Measurements from ENCODE around the gene TMUB2.
"Not testable (repeated sequence)": the region's sequence is repeated elsewhere in the genome, so short reads cannot be mapped to it uniquely, and the experiment has no call there.

The TMUB2 gene

GRCh38 chr17:44186307-44187130 lies at the start of gene TMUB2:
Gene TMUB2 (plus strand): TSS chr17:44186972. CDS start chr17:44187709, 737 bp downstream.
- DNase-seq = peak; percentile 99

DNA sequence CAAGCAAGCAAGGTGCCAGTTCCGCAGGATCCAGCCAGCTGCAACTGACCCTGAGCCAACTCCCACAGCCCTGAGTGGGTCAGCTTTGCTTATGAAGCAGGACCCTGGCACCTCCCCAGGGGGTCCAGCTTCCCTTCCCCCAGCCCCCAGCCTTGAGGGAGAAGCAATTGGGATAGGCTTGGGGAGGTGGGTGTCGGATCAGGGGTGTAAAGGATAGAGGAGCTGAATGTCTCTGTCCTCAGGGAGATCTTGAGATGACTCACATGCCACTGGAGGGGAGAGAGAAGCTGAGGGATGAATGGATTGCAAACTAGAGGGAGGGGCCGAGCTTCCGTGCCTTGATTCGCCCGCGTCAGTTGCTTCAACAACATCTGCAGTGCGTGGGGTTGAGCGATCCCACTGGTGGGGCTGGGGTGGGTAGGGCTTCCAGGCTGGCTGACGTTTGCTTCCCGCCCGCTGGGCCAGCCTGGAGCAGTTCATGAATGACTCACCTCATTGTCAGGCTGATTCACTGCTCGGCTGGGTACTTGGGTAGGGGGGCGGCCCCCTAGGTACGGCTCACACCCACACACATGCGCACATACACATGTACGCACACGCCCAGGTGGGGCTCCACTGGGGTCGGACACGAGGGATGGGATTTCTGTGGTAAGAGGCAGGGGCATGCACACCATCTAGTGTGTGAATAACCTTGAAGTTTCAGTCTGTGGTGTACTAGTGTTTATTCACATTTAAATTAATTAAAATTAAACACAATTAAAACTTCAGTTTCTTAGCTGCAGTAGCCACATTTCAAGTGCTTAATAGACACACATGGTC lies 48.7 kb upstream of the TMUB2 start:
- DNase-seq = no peak

DNA sequence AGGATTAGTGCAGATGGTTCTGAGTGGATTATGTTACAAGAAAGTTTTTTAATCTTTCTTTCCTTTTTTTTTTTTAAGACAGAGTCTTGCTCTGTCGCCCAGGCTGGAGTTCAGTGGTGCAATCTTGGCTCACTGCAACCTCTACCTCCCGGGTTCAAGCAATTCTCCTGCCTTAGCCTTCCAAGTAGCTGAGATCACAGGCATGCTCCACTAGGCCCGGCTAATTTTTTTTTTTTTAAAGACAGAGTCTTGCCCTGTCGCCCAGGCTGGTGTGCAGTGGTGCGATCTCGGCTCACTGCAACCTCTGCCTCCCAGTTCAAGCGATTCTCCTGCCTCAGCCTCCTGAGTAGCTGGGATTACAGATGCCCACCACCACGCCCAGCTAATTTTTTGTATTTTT lies 42.9 kb upstream of the TMUB2 start:
- not testable (repeated sequence) for DNase-seq

- DNase-seq = no peak
Observed at GRCh38 chr17:44144966-44145739, 41.6 kb upstream of the TMUB2 start.

- no peak for DNase-seq
Observed at GRCh38 chr17:44146375-44147346, 40.1 kb upstream of the TMUB2 start.

DNA sequence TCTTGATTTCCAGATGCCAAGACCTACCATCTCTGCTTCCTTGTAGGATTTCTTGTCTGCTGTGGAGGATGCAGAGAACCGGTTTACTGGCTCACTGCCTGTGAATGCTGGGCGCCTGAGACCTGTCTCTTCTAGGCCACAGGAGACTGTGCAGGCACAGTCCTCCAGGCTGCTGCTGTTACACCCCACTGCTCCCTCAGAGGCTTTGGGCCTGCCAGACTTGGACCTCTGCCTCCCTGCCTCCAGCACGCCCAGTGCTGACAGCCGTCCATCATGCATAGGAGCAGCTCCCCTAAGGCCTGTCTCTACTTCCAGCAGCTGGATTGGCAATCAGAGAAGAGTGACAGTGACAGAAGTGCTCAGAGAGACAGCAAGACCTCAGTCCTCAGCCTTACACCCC lies 39.0 kb upstream of the TMUB2 start:
- DNase-seq = no peak

- DNase-seq = peak; percentile 36
Observed at GRCh38 chr17:44149066-44149465, 37.7 kb upstream of the TMUB2 start.

- DNase-seq = no peak
Observed at GRCh38 chr17:44149750-44150329, 36.9 kb upstream of the TMUB2 start.

- no peak for DNase-seq
Observed at GRCh38 chr17:44152875-44153274, 33.9 kb upstream of the TMUB2 start.

GRCh38 chr17:44155488-44155887 lies 31.3 kb upstream of the TMUB2 start:
- DNase-seq = no peak

DNA sequence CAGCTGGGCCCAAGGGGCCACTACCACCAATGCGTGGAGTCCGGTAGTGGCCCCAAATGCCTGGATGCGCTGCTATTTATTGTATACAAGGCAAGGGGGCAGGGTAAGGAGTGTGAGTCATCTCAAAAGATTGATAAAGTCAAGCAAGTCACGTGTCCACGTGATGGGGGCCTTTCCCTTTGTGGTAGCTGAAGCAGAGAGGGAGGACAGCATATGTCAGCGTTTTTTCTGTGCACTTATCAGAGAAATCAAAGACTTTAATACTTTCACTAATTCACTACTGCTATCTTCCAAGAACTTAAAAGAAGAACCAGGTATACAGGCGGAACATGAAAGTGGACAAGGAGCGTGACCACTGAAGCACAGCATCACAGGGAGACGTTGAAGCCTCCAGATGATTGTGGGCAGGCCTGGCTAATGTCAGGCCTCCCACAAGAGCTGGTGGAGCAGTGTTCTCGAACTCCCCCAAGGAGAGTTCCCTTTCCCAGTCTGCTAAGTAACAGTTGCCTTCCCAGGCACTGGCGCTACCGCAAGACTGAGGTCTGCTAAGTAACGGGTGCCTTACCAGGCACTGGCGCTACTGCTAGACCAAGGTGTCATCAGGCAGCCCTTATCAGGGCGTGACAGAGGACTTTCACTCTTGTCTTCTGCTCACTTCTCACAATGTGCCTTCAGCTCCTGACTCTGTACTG lies 27.1 kb upstream of the TMUB2 start:
- DNase-seq = no peak

DNA sequence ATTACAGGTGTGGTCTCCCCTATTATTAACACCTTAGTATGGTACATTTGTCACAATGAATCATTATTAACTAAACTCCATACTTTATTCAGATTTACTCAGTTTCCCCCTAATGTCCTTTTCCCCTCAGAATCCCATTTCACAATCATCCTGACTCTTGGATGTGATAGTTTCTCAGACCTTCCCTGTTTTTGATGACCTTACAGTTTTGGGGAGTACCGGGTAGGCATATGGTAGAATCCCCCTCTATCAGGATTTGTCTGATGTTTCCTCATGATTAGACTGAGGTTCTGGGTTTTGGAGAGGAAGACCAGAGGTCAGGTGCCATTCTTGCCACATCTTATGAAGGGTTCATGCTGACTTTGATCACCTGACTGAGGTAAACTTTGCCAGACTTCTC lies 22.3 kb upstream of the TMUB2 start:
- DNase-seq = no peak

GRCh38 chr17:44167181-44167861 lies 19.5 kb upstream of the TMUB2 start:
- no peak for DNase-seq

DNA sequence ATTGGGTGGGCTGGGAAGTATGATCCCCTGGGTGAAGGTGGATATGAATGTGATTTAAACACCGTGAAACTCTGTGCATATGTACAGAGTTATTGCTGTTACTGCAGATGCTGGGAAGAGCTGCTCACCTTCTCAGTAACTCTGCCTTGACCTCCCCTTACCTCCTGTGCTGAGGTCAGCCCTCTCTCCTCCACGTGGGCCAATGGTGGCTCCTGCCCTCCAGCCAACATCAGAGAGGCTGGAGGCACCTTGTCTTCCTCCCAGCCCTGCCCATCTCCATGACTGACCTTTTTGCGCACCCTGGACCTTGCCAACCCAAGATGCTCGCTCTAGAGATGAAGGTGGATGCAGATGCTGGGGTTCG lies 16.7 kb upstream of the TMUB2 start:
- no peak for DNase-seq

DNA sequence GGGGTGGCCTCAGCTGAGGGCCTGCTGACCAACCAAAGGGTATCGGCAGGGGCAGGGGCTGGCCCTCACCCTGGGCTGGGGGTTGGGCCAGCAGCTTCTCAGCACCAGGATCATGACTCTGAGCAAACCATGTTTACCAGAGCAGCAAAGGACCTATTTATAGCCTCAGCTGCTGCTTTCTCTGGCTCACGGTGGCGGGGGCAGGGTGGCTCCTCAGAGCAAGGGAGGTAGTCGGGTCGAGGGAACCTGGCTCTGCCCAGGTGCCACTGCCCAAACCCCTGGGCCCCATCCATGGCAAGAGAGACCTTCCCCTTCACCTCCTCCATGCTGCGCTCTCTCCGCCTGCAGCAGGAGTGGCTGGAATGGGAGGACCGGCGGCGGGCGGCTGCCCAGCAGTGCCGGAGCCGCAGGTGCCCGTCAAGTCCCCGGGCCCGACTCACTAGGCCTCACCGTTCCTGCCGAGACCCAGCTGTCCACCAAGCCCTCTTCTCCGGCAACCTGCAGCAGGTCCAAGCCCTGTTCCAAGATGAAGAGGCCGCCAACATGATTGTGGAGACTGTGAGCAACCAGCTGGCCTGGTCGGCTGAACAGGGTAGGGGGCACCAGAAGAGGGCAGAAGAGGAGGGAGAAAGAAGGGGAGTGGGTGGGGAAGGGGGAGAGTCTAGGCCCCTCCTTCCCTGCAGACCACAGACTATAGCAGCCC lies 16.1 kb upstream of the TMUB2 start, which contains the start of gene ASB16:
Gene ASB16, plus strand, starts transcription at position 206 of the 703 bp plus-strand sequence. Its CDS starts 86 bp downstream, at position 292.
- no peak for DNase-seq

DNA sequence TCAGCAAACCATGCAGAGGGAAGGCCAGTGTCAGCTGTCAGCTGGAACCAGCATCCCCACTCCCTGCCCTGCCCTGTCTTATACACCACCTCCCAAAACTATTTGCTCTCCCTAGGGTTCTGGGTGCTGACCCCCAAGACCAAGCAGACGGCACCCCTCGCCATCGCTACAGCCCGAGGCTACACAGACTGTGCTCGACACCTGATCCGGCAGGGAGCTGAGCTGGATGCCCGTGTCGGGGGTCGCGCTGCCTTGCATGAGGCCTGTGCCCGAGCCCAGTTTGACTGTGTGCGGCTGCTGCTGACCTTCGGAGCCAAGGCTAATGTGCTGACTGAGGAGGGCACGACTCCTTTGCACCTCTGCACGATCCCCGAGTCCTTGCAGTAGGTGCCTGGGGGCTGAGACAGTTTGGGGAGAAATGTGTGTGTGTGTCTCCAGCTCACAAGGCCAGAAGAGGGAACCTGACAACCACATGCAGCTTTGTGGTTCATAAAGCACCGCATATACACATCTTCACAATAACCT lies 14.8 kb upstream of the TMUB2 start:
- DNase-seq = no peak

DNA sequence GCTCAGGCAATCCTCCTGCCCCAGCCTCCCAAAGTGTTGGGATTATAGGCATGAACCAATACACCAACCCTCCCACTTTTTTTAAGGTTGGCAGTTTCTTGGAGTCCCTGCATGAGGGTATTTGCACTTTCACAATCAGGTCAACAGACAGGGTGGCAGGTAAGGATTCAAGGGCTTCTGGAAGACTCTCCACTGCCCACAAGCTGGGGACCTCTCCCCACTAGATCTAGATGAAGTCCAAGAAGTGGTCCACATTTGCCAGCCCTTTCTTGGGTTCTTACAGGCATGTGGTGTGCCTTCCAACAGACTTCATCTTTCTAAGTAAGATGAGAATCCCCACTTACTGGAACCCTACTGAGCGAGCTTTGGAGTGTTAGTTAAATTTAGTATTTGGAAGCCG lies 12.3 kb upstream of the TMUB2 start:
- no peak for DNase-seq

GRCh38 chr17:44176257-44176656 lies 10.5 kb upstream of the TMUB2 start:
- no peak for DNase-seq

Data from GF-D8 (cell line).